ENCODE measurements around the gene ADAMTS17.

The ADAMTS17 gene

DNA sequence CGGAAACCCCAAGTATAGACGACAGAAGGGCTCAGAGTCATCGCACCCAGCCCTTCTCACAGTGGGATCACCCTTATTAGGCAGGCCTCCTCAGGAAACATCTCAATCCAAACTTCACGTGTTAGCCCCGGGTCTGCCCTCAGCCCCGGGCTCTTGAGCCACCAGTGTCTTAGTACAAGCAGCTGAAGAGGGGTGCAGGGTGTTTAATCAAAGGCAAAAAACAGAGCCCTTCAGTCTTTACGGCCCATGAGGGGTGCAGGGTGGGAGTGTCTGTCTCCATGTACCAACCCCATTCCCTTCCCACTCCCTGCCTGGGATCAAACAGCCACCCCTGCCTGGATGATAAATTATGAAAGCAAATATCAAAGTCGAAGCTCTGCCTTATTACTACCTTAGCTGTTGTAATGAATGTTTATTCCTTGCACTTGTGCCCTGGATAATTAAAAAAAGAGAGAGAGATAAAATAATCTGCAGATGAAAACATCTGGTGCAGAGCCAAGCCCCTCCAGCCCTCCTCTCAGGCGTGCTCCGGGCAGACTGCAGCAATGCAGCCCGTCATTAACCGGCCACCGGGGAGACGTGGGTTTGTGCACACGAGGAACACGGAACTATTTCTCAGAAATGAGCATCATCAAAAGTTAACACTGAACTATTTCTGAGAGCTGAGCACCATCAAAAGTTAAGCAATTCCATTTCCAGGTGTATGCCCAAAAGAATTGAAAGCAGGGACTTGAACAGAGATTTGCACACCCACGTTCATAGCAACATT is 64.5 kb downstream of the ADAMTS17 start:
- H3K27ac ChIP-seq (ENCODE audit: low read length) = no peak overlapping the region

DNA sequence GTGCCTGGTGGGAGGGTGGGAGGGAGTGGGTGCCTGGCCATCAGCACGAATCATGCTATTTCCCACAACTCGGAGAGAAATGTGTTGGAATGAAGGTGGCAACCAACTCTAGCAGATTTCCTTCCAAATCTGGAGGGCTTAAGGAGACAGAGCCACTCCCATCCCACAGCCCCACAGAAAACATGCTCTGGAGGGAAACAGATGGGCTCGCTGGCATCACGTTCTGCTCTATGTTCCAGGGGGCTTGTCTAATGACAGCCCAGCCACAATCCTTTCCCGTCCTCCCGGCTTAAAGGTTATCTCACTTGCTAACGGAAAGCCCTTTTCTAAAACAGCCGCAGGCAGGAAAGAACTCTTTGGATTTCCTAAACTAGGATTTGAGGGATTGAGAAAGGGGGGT is 65.3 kb downstream of the ADAMTS17 start:
- Histone ChIP-seq H3K27me3 (ENCODE audit: control insufficient read depth in 1 of 2, insufficient read depth in 2 of 2, low read length in 2 of 2) (peaks cover 0 to 2% of the 10 kb centered on the region in 2 donors), H3K27ac (ENCODE audit: low read length) (no peak overlapping the region), H3K9ac (ENCODE audit: low read length in 2 of 2) (no peak overlapping the region), H3K4me3 (ENCODE audit: low read length in 2 of 2) (no peak overlapping the region), H3K9me3 (ENCODE audit: control insufficient read depth in 2 of 2, low read length in 2 of 2) (peaks cover 0 to 4% of the 10 kb centered on the region in 2 donors), H3K4me1 (ENCODE audit: control insufficient read depth, insufficient read depth, low read length) (no peaks in the 10 kb centered on the region), H3K36me3 (ENCODE audit: control insufficient read depth in 2 of 2, insufficient read depth in 2 of 2, low read length in 2 of 2) (no peaks in the 10 kb centered on the region)

More for the DNA sequence above, 64.5 kb downstream of the ADAMTS17 start:
- peaks cover 0 to 3% of the 10 kb centered on the region in 2 donors for H3K9me3 ChIP-seq (ENCODE audit: control insufficient read depth in 2 of 2, low read length in 2 of 2)
- no peak overlapping the region for H3K4me3 ChIP-seq (ENCODE audit: low read length in 2 of 2)
- peaks cover 0 to 2% of the 10 kb centered on the region in 2 donors for H3K27me3 ChIP-seq (ENCODE audit: control insufficient read depth in 1 of 2, insufficient read depth in 2 of 2, low read length in 2 of 2)
- H3K9ac ChIP-seq (ENCODE audit: low read length in 2 of 2) = no peak overlapping the region
- H3K36me3 ChIP-seq (ENCODE audit: control insufficient read depth in 2 of 2, insufficient read depth in 2 of 2, low read length in 2 of 2) = no peaks in the 10 kb centered on the region
- H3K4me1 ChIP-seq (ENCODE audit: control insufficient read depth, insufficient read depth, low read length) = no peaks in the 10 kb centered on the region

DNA sequence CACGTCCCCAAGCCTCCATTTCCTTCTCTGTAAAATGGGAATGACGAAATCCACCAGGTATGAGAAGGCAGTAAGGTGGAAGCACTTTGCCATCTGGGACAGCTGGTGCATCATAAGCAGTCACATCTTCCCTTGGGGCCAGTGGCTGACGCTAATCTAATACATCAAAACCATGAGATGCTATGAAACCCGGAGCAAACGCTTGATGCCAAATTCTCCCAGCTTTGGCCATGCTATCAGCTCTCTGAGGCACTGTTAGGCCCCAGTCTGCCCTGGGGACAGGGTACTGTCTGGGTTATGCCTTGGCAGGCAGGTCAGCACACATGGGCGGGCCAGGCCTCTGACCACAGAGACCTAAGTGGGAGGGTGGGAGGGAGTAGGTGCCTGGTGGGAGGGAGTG is 66.1 kb downstream of the ADAMTS17 start:
- H3K4me3 ChIP-seq (ENCODE audit: low read length in 2 of 2) = no peak overlapping the region
- peaks cover 0 to 2% of the 10 kb centered on the region in 2 donors for H3K27me3 ChIP-seq (ENCODE audit: control insufficient read depth in 1 of 2, insufficient read depth in 2 of 2, low read length in 2 of 2)
- H3K4me1 ChIP-seq (ENCODE audit: control insufficient read depth, insufficient read depth, low read length) = no peaks in the 10 kb centered on the region
- H3K27ac ChIP-seq (ENCODE audit: low read length) = no peak overlapping the region
- no peaks in the 10 kb centered on the region for H3K36me3 ChIP-seq (ENCODE audit: control insufficient read depth in 2 of 2, insufficient read depth in 2 of 2, low read length in 2 of 2)
- no peak overlapping the region for H3K9ac ChIP-seq (ENCODE audit: low read length in 2 of 2)
- peaks cover 0 to 4% of the 10 kb centered on the region in 2 donors for H3K9me3 ChIP-seq (ENCODE audit: control insufficient read depth in 2 of 2, low read length in 2 of 2)

DNA sequence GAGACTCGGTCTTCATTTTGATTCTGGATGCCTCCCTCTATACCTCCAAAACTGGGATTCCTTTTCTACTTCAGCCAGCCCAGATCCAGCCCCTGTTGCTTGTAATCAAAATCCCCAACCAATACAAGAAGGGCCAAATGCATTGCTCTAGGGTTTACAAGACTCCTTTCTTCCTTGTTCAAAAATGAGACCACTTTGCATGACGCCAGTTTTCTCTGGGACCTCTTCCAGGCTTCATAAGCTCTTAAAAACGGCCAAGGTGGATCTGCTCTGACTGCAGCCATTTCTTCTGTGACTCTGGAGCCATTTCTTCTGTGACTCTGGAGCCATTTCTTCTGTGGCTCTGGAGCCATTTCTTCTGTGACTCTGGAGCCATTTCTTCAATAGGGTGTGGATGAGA is 71.9 kb downstream of the ADAMTS17 start:
- Histone ChIP-seq H3K27ac (ENCODE audit: low read length) (no peak overlapping the region), H3K9ac (ENCODE audit: low read length in 2 of 2) (no peak overlapping the region), H3K9me3 (ENCODE audit: control insufficient read depth in 2 of 2, low read length in 2 of 2) (peaks cover 0 to 4% of the 10 kb centered on the region in 2 donors), H3K4me1 (ENCODE audit: control insufficient read depth, insufficient read depth, low read length) (no peaks in the 10 kb centered on the region), H3K36me3 (ENCODE audit: control insufficient read depth in 2 of 2, insufficient read depth in 2 of 2, low read length in 2 of 2) (no peaks in the 10 kb centered on the region), H3K27me3 (ENCODE audit: control insufficient read depth in 1 of 2, insufficient read depth in 2 of 2, low read length in 2 of 2) (no peaks in the 10 kb centered on the region), H3K4me3 (ENCODE audit: low read length in 2 of 2) (no peak overlapping the region)

DNA sequence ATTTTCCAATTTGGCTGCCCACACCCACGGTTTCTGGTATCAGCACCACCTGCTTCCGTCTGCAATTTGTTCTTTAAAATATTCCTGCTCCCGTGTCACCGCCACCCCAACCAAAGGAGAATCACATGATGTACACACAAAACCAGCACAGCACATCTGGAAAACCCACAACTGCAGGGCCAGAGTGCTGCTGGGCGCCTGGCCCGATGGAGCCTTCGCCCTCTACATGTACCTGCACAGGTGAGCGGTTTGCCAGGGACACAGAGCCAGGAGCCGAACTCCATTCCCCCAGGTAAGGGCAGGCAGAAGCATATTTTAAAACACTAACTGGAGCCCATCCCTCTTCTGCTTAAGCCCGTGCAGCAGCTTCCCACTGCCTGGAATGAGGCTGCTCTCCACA is 75.6 kb downstream of the ADAMTS17 start:
- no peak overlapping the region for H3K27ac ChIP-seq (ENCODE audit: low read length)
- no peaks in the 10 kb centered on the region for H3K9me3 ChIP-seq (ENCODE audit: control insufficient read depth in 2 of 2, low read length in 2 of 2)
- no peaks in the 10 kb centered on the region for H3K4me1 ChIP-seq (ENCODE audit: control insufficient read depth, insufficient read depth, low read length)
- no peak overlapping the region for H3K9ac ChIP-seq (ENCODE audit: low read length in 2 of 2)
- no peaks in the 10 kb centered on the region for H3K27me3 ChIP-seq (ENCODE audit: control insufficient read depth in 1 of 2, insufficient read depth in 2 of 2, low read length in 2 of 2)
- H3K36me3 ChIP-seq (ENCODE audit: control insufficient read depth in 2 of 2, insufficient read depth in 2 of 2, low read length in 2 of 2) = peaks cover 0 to 2% of the 10 kb centered on the region in 2 donors
- H3K4me3 ChIP-seq (ENCODE audit: low read length in 2 of 2) = no peak overlapping the region

DNA sequence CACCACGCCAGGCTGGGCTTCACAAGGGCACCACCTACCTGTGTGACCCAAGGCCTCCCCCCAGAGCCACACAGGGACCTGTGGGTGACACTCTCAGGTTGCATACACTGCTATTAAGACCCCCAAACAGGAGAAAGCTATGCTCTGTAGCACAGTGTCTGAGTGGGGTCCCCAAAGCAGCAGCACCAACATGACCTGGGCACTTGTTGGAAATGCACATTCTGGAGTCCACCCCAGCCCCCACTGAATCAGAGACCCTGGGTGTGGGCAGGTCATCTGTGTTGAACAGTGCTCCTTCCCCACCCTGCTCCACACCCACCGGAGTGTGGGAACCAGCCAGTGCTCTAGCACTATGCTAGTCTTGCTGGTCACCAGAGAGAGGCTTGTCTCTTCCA is 76.1 kb downstream of the ADAMTS17 start:
- no peaks in the 10 kb centered on the region for H3K27me3 ChIP-seq (ENCODE audit: control insufficient read depth in 1 of 2, insufficient read depth in 2 of 2, low read length in 2 of 2)
- peaks cover 0 to 2% of the 10 kb centered on the region in 2 donors for H3K36me3 ChIP-seq (ENCODE audit: control insufficient read depth in 2 of 2, insufficient read depth in 2 of 2, low read length in 2 of 2)

DNA sequence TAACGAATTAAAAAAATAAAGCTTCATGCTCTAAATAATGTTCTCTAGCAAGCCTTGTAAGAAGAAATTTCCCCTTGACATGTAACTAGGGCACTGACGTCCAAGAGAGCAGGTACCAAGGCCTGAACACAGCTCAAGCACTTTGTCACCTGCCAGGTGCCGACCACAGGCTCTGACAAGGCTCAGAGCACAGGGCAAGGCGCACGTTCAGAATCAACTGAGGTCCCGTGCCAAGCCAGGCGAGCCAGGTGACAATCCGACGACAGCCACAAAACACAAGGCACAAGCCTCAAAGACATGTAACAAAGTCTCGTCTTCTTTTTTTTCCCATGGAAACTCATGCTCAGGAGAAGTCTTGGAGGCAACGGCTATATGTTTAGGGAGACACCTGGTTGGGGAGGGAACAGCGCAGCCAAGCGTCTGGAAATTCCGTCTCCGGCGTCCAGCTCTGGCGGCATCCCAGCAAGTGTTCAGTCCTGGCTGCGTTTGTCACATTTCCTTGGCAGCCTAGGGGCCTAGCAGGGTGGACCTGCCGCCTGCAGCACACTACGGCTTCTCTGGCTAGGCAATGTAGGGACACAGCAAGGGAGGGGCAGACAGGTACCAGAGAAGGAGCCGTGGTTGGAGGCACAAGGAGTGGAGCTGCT is 76.7 kb downstream of the ADAMTS17 start:
- no peak overlapping the region for H3K27ac ChIP-seq (ENCODE audit: low read length)
- no peaks in the 10 kb centered on the region for H3K27me3 ChIP-seq (ENCODE audit: control insufficient read depth in 1 of 2, insufficient read depth in 2 of 2, low read length in 2 of 2)
- H3K4me3 ChIP-seq (ENCODE audit: low read length in 2 of 2) = no peak overlapping the region

More for the DNA sequence above, 76.1 kb downstream of the ADAMTS17 start:
- Histone ChIP-seq H3K9ac (ENCODE audit: low read length in 2 of 2) (no peak overlapping the region), H3K27ac (ENCODE audit: low read length) (no peak overlapping the region), H3K4me1 (ENCODE audit: control insufficient read depth, insufficient read depth, low read length) (no peaks in the 10 kb centered on the region), H3K4me3 (ENCODE audit: low read length in 2 of 2) (no peak overlapping the region), H3K9me3 (ENCODE audit: control insufficient read depth in 2 of 2, low read length in 2 of 2) (no peaks in the 10 kb centered on the region)

DNA sequence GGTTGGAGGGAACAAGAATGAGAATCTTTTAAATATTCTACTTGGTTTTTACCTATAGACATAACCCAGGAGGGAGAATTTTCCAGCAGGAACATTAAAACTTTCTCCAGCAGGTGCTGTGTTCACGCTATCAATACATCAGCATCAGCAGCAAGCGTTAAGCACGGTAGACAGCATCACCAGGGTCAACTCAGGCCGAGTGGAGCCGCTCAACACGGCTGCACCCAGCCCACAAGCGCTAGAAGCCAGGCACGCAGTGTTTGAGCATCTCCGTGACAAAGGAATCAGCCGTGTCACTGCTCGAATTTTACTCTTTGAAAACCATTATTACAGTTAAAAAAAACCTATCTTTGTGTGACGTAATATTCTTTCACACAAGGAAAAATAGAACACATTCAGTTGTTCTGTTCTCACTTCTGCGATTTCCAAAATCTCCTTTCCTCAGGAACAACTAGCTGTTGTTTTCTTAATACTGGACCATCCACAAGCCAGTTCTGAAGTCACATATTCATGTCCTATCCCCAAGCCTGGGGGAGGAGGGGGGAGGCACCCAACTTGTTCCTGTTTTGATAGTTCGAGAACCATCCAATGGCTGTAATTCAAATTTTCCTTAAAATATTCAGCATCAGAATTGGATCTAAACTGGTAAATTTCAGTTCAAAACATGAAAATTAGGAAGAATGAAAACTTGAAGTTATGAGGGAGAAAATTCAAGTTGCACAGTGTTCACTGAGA is 77.9 kb downstream of the ADAMTS17 start:
- Histone ChIP-seq H3K36me3 (ENCODE audit: control insufficient read depth in 2 of 2, insufficient read depth in 2 of 2, low read length in 2 of 2) (peaks cover 0 to 2% of the 10 kb centered on the region in 2 donors), H3K9me3 (ENCODE audit: control insufficient read depth in 2 of 2, low read length in 2 of 2) (no peaks in the 10 kb centered on the region), H3K9ac (ENCODE audit: low read length in 2 of 2) (no peak overlapping the region), H3K27ac (ENCODE audit: low read length) (no peak overlapping the region), H3K4me3 (ENCODE audit: low read length in 2 of 2) (no peak overlapping the region), H3K27me3 (ENCODE audit: control insufficient read depth in 1 of 2, insufficient read depth in 2 of 2, low read length in 2 of 2) (no peaks in the 10 kb centered on the region), H3K4me1 (ENCODE audit: control insufficient read depth, insufficient read depth, low read length) (no peaks in the 10 kb centered on the region)

More for the DNA sequence above, 76.7 kb downstream of the ADAMTS17 start:
- H3K4me1 ChIP-seq (ENCODE audit: control insufficient read depth, insufficient read depth, low read length) = no peaks in the 10 kb centered on the region
- H3K9ac ChIP-seq (ENCODE audit: low read length in 2 of 2) = no peak overlapping the region
- no peaks in the 10 kb centered on the region for H3K9me3 ChIP-seq (ENCODE audit: control insufficient read depth in 2 of 2, low read length in 2 of 2)
- H3K36me3 ChIP-seq (ENCODE audit: control insufficient read depth in 2 of 2, insufficient read depth in 2 of 2, low read length in 2 of 2) = peaks cover 0 to 2% of the 10 kb centered on the region in 2 donors

DNA sequence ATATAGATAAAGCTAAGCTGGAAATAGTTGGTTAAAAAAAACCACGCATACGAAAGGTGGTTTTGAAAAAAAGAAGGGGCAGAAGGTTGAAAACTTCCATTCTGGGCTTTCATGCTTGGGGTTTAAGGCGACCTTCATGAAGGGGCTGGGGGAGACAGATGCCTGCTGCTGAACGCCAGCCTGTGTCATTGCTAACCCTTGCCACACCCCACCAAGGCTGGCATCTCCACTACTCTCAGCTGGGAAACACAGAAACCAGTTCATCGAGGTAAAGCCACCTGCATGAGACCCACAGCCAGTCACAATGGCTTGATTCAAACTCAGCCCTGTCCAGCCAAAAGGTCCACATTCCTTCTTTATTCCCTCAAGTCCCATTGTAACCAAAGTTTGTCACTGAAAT is 78.7 kb downstream of the ADAMTS17 start:
- no peak overlapping the region for H3K27ac ChIP-seq (ENCODE audit: low read length)
- H3K27me3 ChIP-seq (ENCODE audit: control insufficient read depth in 1 of 2, insufficient read depth in 2 of 2, low read length in 2 of 2) = no peaks in the 10 kb centered on the region
- H3K4me3 ChIP-seq (ENCODE audit: low read length in 2 of 2) = no peak overlapping the region
- no peaks in the 10 kb centered on the region for H3K4me1 ChIP-seq (ENCODE audit: control insufficient read depth, insufficient read depth, low read length)
- no peaks in the 10 kb centered on the region for H3K9me3 ChIP-seq (ENCODE audit: control insufficient read depth in 2 of 2, low read length in 2 of 2)
- no peak overlapping the region for H3K9ac ChIP-seq (ENCODE audit: low read length in 2 of 2)
- peaks cover 0 to 2% of the 10 kb centered on the region in 2 donors for H3K36me3 ChIP-seq (ENCODE audit: control insufficient read depth in 2 of 2, insufficient read depth in 2 of 2, low read length in 2 of 2)

DNA sequence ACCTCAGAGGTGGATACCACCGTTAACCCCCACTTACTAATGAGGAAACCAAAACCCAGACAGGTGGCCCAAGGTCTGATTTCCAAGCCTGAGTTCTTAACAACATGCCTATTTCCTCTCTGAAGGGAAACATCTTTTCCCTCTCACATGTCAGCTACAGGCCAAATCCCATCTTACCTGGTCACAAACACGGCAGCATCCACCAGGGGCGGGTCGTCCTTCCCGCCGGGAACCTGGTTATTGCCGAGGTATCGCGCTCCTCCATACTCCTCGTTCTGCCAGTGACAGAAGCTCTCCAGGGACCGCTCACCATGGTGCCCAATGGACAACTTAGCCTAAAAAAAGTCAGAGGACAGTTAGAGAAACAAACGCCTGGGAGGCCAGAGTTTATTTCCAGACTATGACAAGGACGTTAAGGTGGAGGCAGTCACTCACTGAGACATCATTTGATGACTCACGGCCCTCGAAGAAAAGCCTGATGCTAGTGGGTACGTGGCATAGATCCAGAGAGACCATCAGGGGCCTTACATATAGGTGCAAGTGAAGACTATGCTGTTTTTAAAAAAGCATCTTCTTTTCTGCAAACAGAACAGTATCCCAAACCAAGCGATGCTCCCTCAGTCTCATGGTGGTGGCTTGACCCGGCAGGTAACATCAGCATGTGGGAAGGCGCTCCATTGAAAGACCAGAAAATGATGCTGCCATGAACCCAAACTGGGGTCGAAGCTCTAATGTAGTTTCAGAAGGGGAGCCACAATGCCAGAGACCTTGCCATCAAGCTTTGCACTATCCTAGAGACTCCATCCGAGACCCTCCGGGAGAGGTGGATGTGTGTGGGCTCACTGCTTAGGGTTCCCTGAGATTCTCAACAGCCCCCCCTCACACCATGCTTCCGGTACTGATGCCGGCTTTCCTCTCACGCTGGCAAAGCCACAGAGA is 80.2 kb downstream of the ADAMTS17 start:
- Histone ChIP-seq H3K27me3 (ENCODE audit: control insufficient read depth in 1 of 2, insufficient read depth in 2 of 2, low read length in 2 of 2) (no peaks in the 10 kb centered on the region), H3K4me3 (ENCODE audit: low read length in 2 of 2) (no peak overlapping the region), H3K4me1 (ENCODE audit: control insufficient read depth, insufficient read depth, low read length) (no peaks in the 10 kb centered on the region), H3K9me3 (ENCODE audit: control insufficient read depth in 2 of 2, low read length in 2 of 2) (no peaks in the 10 kb centered on the region), H3K36me3 (ENCODE audit: control insufficient read depth in 2 of 2, insufficient read depth in 2 of 2, low read length in 2 of 2) (peaks cover 0 to 2% of the 10 kb centered on the region in 2 donors), H3K9ac (ENCODE audit: low read length in 2 of 2) (no peak overlapping the region), H3K27ac (ENCODE audit: low read length) (no peak overlapping the region)

Data from stomach smooth muscle (tissue), 2 donors.